GM19372 (cell line): ENCODE measurements around the gene ASS1.

Experiments used
- ATAC-seq: cut with Tn5 transposase; IDR thresholded peaks from one replicate; pipeline ENCODE4 v1.9.1; 2021; ENCODE audit warnings: mild to moderate bottlenecking, low read depth, moderate library complexity; ENCODE audit not compliant: unreplicated experiment

ASS1 gene

GRCh38 chr9:130451509-130452388, 7.0 kb downstream of the ASS1 start:
- ATAC-seq = no peak

- no peak for ATAC-seq
These were observed 8.1 kb downstream of the ASS1 start for GRCh38 chr9:130452835-130453234.

- no peak for ATAC-seq
These were observed 8.7 kb downstream of the ASS1 start for GRCh38 chr9:130453487-130453886.

- ATAC-seq = no peak
These were observed 9.5 kb downstream of the ASS1 start for GRCh38 chr9:130454096-130454811.

GRCh38 chr9:130454812-130455325, 10.1 kb downstream of the ASS1 start:
- ATAC-seq = no peak

- no peak for ATAC-seq
These were observed 13.5 kb downstream of the ASS1 start for GRCh38 chr9:130458027-130458803.

- no peak for ATAC-seq
These were observed 14.0 kb downstream of the ASS1 start for GRCh38 chr9:130458804-130459067.

- no peak for ATAC-seq
These were observed 14.4 kb downstream of the ASS1 start for GRCh38 chr9:130459151-130459550.

GRCh38 chr9:130459941-130460669, 15.3 kb downstream of the ASS1 start:
- ATAC-seq = no peak

GRCh38 chr9:130461218-130461630, 16.5 kb downstream of the ASS1 start:
- ATAC-seq = no peak

GRCh38 chr9:130461731-130462130, 17.0 kb downstream of the ASS1 start:
- ATAC-seq = no peak

GRCh38 chr9:130462685-130463540, 18.2 kb downstream of the ASS1 start:
- ATAC-seq = no peak

- no peak for ATAC-seq
These were observed 19.3 kb downstream of the ASS1 start for GRCh38 chr9:130463763-130464745.

- no peak for ATAC-seq
These were observed 20.8 kb downstream of the ASS1 start for GRCh38 chr9:130465383-130466096.

GRCh38 chr9:130466537-130467217, 21.9 kb downstream of the ASS1 start:
- no peak for ATAC-seq

- no peak for ATAC-seq
These were observed 22.6 kb downstream of the ASS1 start for GRCh38 chr9:130467316-130467715.

GRCh38 chr9:130468566-130468965, 23.8 kb downstream of the ASS1 start:
- no peak for ATAC-seq
